ENCODE results near the gene FHIP2A. TPM values are rescaled to one million over a fixed set of nuclear protein-coding genes. Genes with fewer than 3 reads are reported as not detected.

The FHIP2A gene
- total and polyA plus RNA-seq, 10 donors: 4.6 to 37.5 (median 28.4) TPM

DNA sequence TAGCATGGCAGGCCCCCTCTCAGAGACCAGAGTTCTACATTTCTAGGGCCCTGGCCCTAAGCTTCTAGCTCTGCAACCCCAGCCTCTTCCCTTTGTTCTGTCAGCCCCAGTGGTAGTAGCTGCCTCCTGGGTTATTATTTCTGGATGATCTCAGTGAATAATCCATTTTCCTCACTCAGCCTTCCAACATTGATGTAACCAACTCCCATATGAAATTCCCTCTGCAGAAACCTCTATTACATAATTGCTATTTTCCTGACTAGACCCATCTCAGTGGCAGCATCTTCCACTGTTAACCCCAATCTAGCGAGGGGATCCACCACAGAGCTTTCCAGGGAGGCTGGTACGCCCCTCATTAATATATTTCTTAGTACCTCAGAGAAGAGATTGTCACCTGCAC, 49.8 kb downstream of the FHIP2A start:
- H3K9me3 ChIP-seq: no peaks in the 10 kb centered on the region
- H3K4me3 ChIP-seq: no peak overlapping the region
- peaks cover 0 to 19% (median 0%) of the 10 kb centered on the region in 7 donors for H3K27me3 ChIP-seq (replicated peaks in 1 of 7)
- no peak overlapping the region for H3K27ac ChIP-seq
- DNase-seq: no peak
- WGBS, 5 donors: 85 to 98% (median 91%) methylated on average over 2 of the region's 2 CpGs
- H3K4me1 ChIP-seq: peaks cover 0 to 16% (median 5%) of the 10 kb centered on the region in 6 donors
- H3K36me3 ChIP-seq: peaks cover 0 to 2% (median 0%) of the 10 kb centered on the region in 6 donors
- intact Hi-C loops (cut with DNase I; ENCODE audit: low total_unique reads): no loop called here
- TF ChIP-seq POLR2AphosphoS5 (IDR thresholded peaks at IDR 0.05) (no peak), POLR2A (IDR thresholded peaks at IDR 0.05) (no peak)
- TF ChIP-seq, protein P1, sequence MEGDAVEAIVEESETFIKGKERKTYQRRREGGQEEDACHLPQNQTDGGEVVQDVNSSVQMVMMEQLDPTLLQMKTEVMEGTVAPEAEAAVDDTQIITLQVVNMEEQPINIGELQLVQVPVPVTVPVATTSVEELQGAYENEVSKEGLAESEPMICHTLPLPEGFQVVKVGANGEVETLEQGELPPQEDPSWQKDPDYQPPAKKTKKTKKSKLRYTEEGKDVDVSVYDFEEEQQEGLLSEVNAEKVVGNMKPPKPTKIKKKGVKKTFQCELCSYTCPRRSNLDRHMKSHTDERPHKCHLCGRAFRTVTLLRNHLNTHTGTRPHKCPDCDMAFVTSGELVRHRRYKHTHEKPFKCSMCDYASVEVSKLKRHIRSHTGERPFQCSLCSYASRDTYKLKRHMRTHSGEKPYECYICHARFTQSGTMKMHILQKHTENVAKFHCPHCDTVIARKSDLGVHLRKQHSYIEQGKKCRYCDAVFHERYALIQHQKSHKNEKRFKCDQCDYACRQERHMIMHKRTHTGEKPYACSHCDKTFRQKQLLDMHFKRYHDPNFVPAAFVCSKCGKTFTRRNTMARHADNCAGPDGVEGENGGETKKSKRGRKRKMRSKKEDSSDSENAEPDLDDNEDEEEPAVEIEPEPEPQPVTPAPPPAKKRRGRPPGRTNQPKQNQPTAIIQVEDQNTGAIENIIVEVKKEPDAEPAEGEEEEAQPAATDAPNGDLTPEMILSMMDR (IDR thresholded peaks at IDR 0.05 in 8 of 11, conservative IDR thresholded peaks at IDR 0.05 in 3 of 11): no peak

Other genes starting within 250 kb of the FHIP2A start
- 10 to 100 TPM; 31.5 to 59.4 (median 43.1) TPM for gene ABLIM1, start 163.5 kb upstream of the FHIP2A start, total RNA-seq
- 10 to 100 TPM; 11.0 to 13.6 (median 11.7) TPM for gene ABLIM1, start 163.5 kb upstream of the FHIP2A start, polyA plus RNA-seq
- gene TRUB1, start 116.4 kb downstream of the FHIP2A start, total RNA-seq: 10 to 100 TPM in 6 of 7 donors, 1 to 10 TPM in 1; 9.8 to 22.8 (median 13.6) TPM
- gene TRUB1, start 116.4 kb downstream of the FHIP2A start, polyA plus RNA-seq: 1 to 10 TPM; 4.8 to 8.2 (median 6.9) TPM

Measured in spleen (tissue), 11 donors.